HepG2 (cell line): ENCODE data around the gene CCDC178. TPM values are rescaled to one million over a fixed set of nuclear protein-coding genes. Genes with fewer than 3 reads are reported as not detected.

Experiments
- ATAC-seq: fragments of 200-7000 bp; cut with Tn5 transposase; 3 replicates; pipeline ENCODE4 v1.9.1; 2020; ENCODE audit warnings: mild to moderate bottlenecking, moderate library complexity
- BruUV-seq: library from RNA; stranded (reverse); fragments of 400-500 nt; replicated peaks from 2 replicates; lab custom pipeline; 2021; lab: Mats Ljungman, UMichigan
- CTCF ChIA-PET: fragments of 300-600 bp; formaldehyde crosslinking; extraction: SDS; loops from one replicate; lab custom pipeline; 2021; ENCODE audit warnings: low total read pairs, inconsistent platforms, low intra/inter-chr PET ratio; lab: Yijun Ruan, JAX
- POLR2A ChIA-PET: fragments of 350-600 bp; sonication (Branson Sonifier 250); formaldehyde crosslinking; loops from one replicate; lab custom pipeline; 2020; ENCODE audit warnings: antibody characterized with exemption, inconsistent platforms; lab: Yijun Ruan, JAX
- DNase-seq: peaks from one replicate; pipeline ENCODE4 v3.0.0-alpha.2; 2015; ENCODE audit warnings: low spot score
- FAIRE-seq: peaks from 3 replicates; lab custom pipeline; 2011; peaks lifted over from hg19 to GRCh38; lab: Jason Lieb, UNC
- H2AFZ ChIP-seq: one replicate; pipeline ENCODE4 v1.6.1; 2011; ENCODE audit warnings: low read length, inconsistent platforms
- H3K27ac ChIP-seq: fragments of 300-600 bp; 3 replicates; pipeline ENCODE4 v1.8.0; 2011; ENCODE audit warnings: mixed run types, mild to moderate bottlenecking, mixed read lengths, low read length, inconsistent platforms; ENCODE audit not compliant: insufficient read depth; ENCODE audit errors: extremely low read length
- H3K27me3 ChIP-seq, 2 experiments: fragments of 200-600 bp in 1 of 2; 2 replicates in 1 of 2; 3 replicates in 1 of 2; pipeline versions ENCODE4 v1.6.0 to v1.8.0; 2011; ENCODE audit warnings: low read length in 2 of 2, mild to moderate bottlenecking in 2 of 2, moderate library complexity in 2 of 2, inconsistent platforms in 1 of 2; ENCODE audit not compliant: insufficient read depth in 2 of 2, control insufficient read depth in 1 of 2
- H3K36me3 ChIP-seq, 2 experiments: fragments of 200-600 bp in 1 of 2; replicated peaks in 1 of 2; 2 replicates in 1 of 2; 3 replicates in 1 of 2; pipeline versions ENCODE4 v1.5.1 to v1.8.0; 2011; ENCODE audit warnings: low read length in 2 of 2, inconsistent platforms in 1 of 2; ENCODE audit not compliant: insufficient read depth in 2 of 2, control insufficient read depth in 1 of 2
- H3K4me1 ChIP-seq: 2 replicates; pipeline ENCODE4 v1.5.1; 2012; ENCODE audit warnings: low read length, inconsistent platforms; ENCODE audit not compliant: insufficient read depth
- H3K4me2 ChIP-seq: 2 replicates; pipeline ENCODE4 v1.6.0; 2011; ENCODE audit warnings: low read depth, low read length, inconsistent platforms
- H3K4me3 ChIP-seq, 3 experiments: fragments of 200-600 bp in 1 of 3; sonication (generic), shearing (Covaris generic) in 1 of 3; replicated peaks in 1 of 3; 2 replicates each; pipeline ENCODE4 v1.5.1; 2011 to 2016; ENCODE audit warnings: low read length in 3 of 3, inconsistent platforms in 2 of 3, low read depth in 2 of 3, mild to moderate bottlenecking in 2 of 3, control low read depth in 1 of 3, mixed read lengths in 1 of 3; ENCODE audit not compliant: insufficient read depth in 1 of 3
- H3K79me2 ChIP-seq: one replicate; pipeline ENCODE4 v1.6.1; 2011; ENCODE audit warnings: low read length, inconsistent platforms; ENCODE audit not compliant: insufficient read depth
- H3K9ac ChIP-seq: 2 replicates; pipeline ENCODE4 v1.6.0; 2011; ENCODE audit warnings: mild to moderate bottlenecking, low read depth, low read length, inconsistent platforms; ENCODE audit not compliant: insufficient read depth
- H3K9me3 ChIP-seq: 2 replicates; pipeline ENCODE4 v1.5.1; 2012; ENCODE audit warnings: mild to moderate bottlenecking, low read length
- H4K20me1 ChIP-seq: 2 replicates; pipeline ENCODE4 v1.6.0; 2011; ENCODE audit warnings: inconsistent platforms, mild to moderate bottlenecking, low read length, moderate library complexity; ENCODE audit not compliant: insufficient read depth
- FOXO1 ChIP-seq: sonication (generic); formaldehyde crosslinking; IDR thresholded peaks from 2 replicates; pipeline ENCODE4 v1.4.0; 2020; ENCODE audit warnings: missing genetic modification reagents
- TAF1 ChIP-seq: sonication (generic); formaldehyde crosslinking; IDR thresholded peaks from 2 replicates; pipeline ENCODE4 v1.4.0; 2020; ENCODE audit warnings: missing genetic modification reagents
- ZNF460 ChIP-seq: sonication (generic); formaldehyde crosslinking; IDR thresholded peaks from 2 replicates; pipeline ENCODE4 v1.5.1; 2020; ENCODE audit warnings: missing genetic modification reagents, mild to moderate bottlenecking, borderline replicate concordance
- ZNF598 ChIP-seq: sonication (generic); formaldehyde crosslinking; IDR thresholded peaks from 2 replicates; pipeline ENCODE4 v1.5.1; 2020; ENCODE audit warnings: mild to moderate bottlenecking, missing genetic modification reagents, borderline replicate concordance
- ZZZ3 ChIP-seq: sonication (generic); formaldehyde crosslinking; IDR thresholded peaks from 2 replicates; pipeline ENCODE4 v1.4.0; 2020; ENCODE audit warnings: missing genetic modification reagents, mild to moderate bottlenecking, borderline replicate concordance
- in situ Hi-C: cut with HindIII; loops from 2 replicates; pipeline ENCODE4 v1.10.0; 2017; ENCODE audit warnings: low pct_unique_long_range_greater_than_20kb; ENCODE audit not compliant: extremely low pct_ligation_motif_present
- intact Hi-C: fragments of 100-400 bp; cut with micrococcal nuclease; formaldehyde crosslinking; loops from one replicate; pipeline ENCODE4 v1.10.0; 2022; ENCODE audit not compliant: unreplicated experiment
- polyA plus RNA-seq, 8 experiments: library from polyadenylated mRNA; depleted of rRNA in 3 of 8; stranded (reverse) in 7 of 8; unstranded in 1 of 8; fragments of >200 nt; fragmentation: Illumina TruSeq in 4 of 8; extraction: Trizol in 4 of 8; gene quantifications; 2 replicates each; pipeline versions ENCODE4 v1.2.1 to v1.2.3, GENCODE V29; 2011 to 2016; ENCODE audit warnings: low read depth in 4 of 8, missing spikeins in 1 of 8, mixed read lengths in 1 of 8; ENCODE audit not compliant: insufficient read depth in 1 of 8
- total RNA-seq, 5 experiments: library from RNA; depleted of rRNA; stranded (reverse); fragments of >200 nt; fragmentation: Illumina TruSeq; extraction: Trizol; gene quantifications; 2 replicates each; pipeline ENCODE4 v1.2.3, GENCODE V29; 2016; ENCODE audit warnings: low read depth in 1 of 5
- TF ChIP-seq, protein P1 (sequence below): sonication (generic); formaldehyde crosslinking; IDR thresholded peaks from 2 replicates; pipeline ENCODE4 v1.4.0; 2020; ENCODE audit warnings: mild to moderate bottlenecking, missing genetic modification reagents
- TF ChIP-seq, protein P2 (sequence below): sonication (generic); formaldehyde crosslinking; IDR thresholded peaks from 2 replicates; pipeline ENCODE4 v1.5.0; 2020; ENCODE audit warnings: mild to moderate bottlenecking, missing genetic modification reagents
- TF ChIP-seq, protein P3 (sequence below): sonication (generic); formaldehyde crosslinking; IDR thresholded peaks from 2 replicates; pipeline ENCODE4 v1.4.0; 2020; ENCODE audit warnings: missing genetic modification reagents, borderline replicate concordance

The CCDC178 gene
- total and polyA plus RNA-seq, 2 of the 13 experiments (the other 11 are each of a cell fraction or from before 2014, with no cell fraction given): not detected

DNA sequence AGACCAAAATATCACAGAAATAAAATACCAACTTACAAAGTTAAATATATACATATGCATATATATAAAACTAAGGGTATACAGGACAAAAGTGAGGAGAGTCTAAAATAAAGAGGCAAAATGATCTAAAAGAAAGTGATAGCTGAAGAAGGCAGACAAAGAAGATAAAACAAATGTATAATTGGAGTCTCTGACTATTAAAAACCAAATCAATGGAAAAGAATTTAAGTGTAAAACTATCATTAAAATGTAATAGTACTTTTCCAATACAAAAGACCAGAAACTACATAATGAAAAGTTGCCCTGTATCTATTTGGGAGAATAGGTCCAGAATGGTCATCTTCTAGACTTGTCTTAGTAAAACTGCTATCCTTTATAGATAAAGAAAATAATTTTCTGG lies 400.3 kb downstream of the CCDC178 start (continued):
- TF ChIP-seq ZNF460: no peak
- TF ChIP-seq ZZZ3 (CRISPR knock-in tag): no peak
- TF ChIP-seq, protein P1, sequence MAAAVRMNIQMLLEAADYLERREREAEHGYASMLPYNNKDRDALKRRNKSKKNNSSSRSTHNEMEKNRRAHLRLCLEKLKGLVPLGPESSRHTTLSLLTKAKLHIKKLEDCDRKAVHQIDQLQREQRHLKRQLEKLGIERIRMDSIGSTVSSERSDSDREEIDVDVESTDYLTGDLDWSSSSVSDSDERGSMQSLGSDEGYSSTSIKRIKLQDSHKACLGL (CRISPR knock-in tag): no peak
- TF ChIP-seq, protein P2, sequence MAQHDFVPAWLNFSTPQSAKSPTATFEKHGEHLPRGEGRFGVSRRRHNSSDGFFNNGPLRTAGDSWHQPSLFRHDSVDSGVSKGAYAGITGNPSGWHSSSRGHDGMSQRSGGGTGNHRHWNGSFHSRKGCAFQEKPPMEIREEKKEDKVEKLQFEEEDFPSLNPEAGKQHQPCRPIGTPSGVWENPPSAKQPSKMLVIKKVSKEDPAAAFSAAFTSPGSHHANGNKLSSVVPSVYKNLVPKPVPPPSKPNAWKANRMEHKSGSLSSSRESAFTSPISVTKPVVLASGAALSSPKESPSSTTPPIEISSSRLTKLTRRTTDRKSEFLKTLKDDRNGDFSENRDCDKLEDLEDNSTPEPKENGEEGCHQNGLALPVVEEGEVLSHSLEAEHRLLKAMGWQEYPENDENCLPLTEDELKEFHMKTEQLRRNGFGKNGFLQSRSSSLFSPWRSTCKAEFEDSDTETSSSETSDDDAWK: no peak
- TF ChIP-seq, protein P3, sequence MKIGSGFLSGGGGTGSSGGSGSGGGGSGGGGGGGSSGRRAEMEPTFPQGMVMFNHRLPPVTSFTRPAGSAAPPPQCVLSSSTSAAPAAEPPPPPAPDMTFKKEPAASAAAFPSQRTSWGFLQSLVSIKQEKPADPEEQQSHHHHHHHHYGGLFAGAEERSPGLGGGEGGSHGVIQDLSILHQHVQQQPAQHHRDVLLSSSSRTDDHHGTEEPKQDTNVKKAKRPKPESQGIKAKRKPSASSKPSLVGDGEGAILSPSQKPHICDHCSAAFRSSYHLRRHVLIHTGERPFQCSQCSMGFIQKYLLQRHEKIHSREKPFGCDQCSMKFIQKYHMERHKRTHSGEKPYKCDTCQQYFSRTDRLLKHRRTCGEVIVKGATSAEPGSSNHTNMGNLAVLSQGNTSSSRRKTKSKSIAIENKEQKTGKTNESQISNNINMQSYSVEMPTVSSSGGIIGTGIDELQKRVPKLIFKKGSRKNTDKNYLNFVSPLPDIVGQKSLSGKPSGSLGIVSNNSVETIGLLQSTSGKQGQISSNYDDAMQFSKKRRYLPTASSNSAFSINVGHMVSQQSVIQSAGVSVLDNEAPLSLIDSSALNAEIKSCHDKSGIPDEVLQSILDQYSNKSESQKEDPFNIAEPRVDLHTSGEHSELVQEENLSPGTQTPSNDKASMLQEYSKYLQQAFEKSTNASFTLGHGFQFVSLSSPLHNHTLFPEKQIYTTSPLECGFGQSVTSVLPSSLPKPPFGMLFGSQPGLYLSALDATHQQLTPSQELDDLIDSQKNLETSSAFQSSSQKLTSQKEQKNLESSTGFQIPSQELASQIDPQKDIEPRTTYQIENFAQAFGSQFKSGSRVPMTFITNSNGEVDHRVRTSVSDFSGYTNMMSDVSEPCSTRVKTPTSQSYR (CRISPR knock-in tag): no peak

DNA sequence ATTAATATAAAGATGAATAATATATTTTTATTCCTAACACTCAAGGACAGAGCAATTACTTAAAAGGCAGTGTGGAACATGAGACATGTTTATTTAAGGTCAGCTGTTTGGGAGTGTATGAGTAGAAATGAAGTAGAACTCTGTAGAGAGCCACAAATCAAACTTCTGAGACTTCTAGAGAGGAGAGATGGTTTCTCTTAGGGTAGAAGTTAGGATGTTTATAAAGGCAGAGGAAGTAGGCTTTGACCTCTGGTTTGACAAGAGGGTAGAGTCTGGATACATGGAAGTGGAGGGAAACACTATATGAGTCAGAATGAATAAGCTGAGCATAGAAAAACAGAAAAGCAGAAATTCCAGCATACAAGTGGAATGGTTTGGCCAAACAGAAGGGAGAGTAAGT lies 405.6 kb downstream of the CCDC178 start:
- POLR2A ChIA-PET: no interaction called here
- Histone ChIP-seq H3K4me2 (no peak overlapping the region), H4K20me1 (no peaks in the 10 kb centered on the region), H3K27ac (no peak overlapping the region), H3K9me3 (peaks cover 14% of the 10 kb centered on the region), H3K27me3 (peaks cover 0 to 3% of the 10 kb centered on the region in 2 experiments; a peak in 1 of 5 replicates), H3K4me3 (no peak overlapping the region), H3K9ac (no peak overlapping the region), H3K4me1 (no peaks in the 10 kb centered on the region), H3K36me3 (no peaks in the 10 kb centered on the region), H3K79me2 (no peaks in the 10 kb centered on the region), H2AFZ (no peak overlapping the region)
- CTCF ChIA-PET: no interaction called here
- intact Hi-C loops (no loop called here), in situ Hi-C loops (no loop called here)
- no TSS peak for BruUV-seq
- ATAC-seq (no peak), DNase-seq (no peak), FAIRE-seq (no peak)
- no peak for TF ChIP-seq FOXO1 (CRISPR knock-in tag)
- no peak for TF ChIP-seq TAF1 (CRISPR knock-in tag)
- no peak for TF ChIP-seq ZNF598 (CRISPR knock-in tag)
